Measurements from ENCODE around the gene DDX11.

The DDX11 gene

DNA sequence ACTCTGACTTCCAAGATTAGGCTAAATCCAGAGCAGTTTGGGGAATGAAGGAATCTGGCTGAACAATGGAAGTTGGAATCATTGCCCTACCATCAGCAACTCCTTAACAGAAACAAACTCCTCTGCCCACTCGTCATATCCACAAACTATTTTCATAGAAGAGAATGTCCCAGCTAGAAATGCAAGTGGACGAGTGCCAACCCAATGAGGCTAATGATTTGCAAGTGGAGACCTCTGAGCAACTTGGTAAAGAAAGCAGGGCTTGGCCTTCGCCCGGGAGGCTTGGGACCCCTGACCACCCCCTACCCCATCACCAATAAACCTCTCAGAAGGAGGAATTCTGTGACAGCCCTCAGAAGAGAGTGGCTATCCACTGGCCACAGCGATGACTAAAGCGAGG lies 40.0 kb upstream of the DDX11 start:
- TF ChIP-seq, protein P1, sequence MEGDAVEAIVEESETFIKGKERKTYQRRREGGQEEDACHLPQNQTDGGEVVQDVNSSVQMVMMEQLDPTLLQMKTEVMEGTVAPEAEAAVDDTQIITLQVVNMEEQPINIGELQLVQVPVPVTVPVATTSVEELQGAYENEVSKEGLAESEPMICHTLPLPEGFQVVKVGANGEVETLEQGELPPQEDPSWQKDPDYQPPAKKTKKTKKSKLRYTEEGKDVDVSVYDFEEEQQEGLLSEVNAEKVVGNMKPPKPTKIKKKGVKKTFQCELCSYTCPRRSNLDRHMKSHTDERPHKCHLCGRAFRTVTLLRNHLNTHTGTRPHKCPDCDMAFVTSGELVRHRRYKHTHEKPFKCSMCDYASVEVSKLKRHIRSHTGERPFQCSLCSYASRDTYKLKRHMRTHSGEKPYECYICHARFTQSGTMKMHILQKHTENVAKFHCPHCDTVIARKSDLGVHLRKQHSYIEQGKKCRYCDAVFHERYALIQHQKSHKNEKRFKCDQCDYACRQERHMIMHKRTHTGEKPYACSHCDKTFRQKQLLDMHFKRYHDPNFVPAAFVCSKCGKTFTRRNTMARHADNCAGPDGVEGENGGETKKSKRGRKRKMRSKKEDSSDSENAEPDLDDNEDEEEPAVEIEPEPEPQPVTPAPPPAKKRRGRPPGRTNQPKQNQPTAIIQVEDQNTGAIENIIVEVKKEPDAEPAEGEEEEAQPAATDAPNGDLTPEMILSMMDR (IDR thresholded peaks at IDR 0.05; ENCODE audit: borderline replicate concordance, control extremely low read depth, extremely low read depth, insufficient read depth, missing control alignments) = no peak
- no peak for DNase-seq (ENCODE audit: low spot score)
- in situ Hi-C loops (cut with MboI; ENCODE audit: low sequenced_read_pairs, unreplicated experiment) = no loop called here

DNA sequence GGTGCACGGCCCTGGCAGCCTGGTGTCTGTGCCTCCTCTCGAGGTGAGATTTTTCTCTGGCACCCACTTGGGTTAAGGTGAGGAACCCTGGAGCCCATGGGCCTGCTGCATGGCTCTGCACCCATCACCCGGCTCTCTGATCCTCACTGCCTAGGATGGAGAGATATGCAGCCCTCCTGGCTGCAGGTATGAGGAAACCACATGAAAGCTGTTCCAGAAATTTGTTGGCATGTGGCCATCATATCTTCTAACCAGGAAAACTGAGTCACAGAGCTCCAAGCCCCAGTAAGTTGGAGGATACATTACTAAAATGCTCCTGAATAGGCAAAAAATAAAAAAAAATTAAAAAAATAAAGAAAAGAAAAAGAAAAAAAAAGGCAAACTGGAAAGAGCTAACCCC lies 39.3 kb upstream of the DDX11 start:
- TF ChIP-seq, protein P1 (IDR thresholded peaks at IDR 0.05; ENCODE audit: borderline replicate concordance, control extremely low read depth, extremely low read depth, insufficient read depth, missing control alignments) = no peak
- in situ Hi-C loops (cut with MboI; ENCODE audit: low sequenced_read_pairs, unreplicated experiment) = no loop called here
- no peak for DNase-seq (ENCODE audit: low spot score)

DNA sequence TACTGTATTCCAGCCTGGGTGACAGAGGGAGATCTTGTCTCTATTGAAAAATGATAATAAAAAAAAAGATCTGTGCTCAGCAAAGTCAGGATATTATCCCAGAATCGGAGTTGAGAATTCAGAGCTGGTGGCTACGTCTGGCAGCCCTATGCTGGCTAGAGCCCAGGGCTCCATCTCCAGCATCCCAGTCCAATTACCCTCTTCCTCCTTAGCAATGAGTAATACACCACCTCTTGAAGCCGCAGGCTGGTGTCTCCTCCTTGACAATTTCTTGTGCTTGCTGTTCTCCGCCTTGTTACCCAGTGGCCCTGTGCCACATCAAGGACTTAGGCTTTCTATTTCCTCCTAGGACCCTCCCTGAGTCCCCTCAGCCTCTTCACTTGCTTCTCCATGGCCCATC lies 38.4 kb upstream of the DDX11 start:
- in situ Hi-C loops (cut with MboI; ENCODE audit: low sequenced_read_pairs, unreplicated experiment) = no loop called here
- no peak for DNase-seq (ENCODE audit: low spot score)
- TF ChIP-seq, protein P1 (IDR thresholded peaks at IDR 0.05; ENCODE audit: borderline replicate concordance, control extremely low read depth, extremely low read depth, insufficient read depth, missing control alignments) = no peak

DNA sequence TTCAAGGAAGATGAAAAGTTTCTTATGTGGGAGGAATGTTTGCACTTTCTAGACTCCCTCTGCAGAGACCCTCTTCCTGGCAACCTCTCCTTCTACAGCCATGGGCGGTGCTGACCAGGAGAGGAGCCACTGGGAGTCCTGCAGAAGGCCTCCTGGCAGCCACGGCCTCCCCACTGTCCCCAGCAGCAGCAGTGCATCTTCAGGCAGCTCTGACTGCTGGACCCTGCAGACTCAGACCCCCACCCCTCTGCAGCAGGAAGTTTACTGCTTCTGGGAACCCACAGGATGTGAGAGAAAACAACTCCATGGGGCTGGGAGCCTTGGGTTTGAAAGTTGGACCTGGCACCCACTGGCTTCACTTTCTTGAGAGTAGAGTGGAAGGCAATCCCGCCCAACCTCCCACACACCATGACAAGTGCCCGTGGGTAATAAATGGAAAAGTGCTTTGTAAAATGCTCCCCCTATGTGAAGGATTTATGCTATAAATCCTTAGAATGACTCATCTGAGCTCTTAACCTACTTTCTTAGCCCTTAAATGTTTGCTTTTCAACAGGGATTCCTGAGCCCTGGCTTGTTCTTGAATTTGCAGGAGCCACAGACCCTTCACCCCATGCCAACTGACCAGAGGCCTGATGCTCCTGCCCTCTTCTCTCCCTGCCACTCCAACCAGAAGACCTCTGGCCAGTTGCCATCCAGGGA lies 37.5 kb upstream of the DDX11 start:
- no peak for DNase-seq (ENCODE audit: low spot score)
- in situ Hi-C loops (cut with MboI; ENCODE audit: low sequenced_read_pairs, unreplicated experiment) = no loop called here
- TF ChIP-seq, protein P1 (IDR thresholded peaks at IDR 0.05; ENCODE audit: borderline replicate concordance, control extremely low read depth, extremely low read depth, insufficient read depth, missing control alignments) = no peak

DNA sequence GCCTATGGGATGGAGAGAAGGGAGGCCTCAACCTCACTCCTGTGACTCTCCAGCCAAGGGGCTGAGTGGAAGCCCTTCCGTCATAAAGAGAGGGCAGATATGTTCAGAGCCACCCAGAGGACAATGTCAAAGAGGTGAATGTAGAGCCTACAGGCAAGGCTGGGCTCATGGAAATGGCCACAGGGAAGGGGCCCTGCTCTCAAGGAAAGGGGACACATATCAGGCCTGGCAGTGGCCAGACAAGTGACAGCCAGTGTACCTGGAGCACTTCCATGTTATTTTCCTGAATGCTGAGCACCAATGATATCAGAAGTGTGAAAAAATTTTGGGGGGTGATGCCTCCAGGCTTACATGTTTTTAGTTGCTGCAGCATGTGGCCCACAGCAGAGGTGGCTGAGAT lies 36.6 kb upstream of the DDX11 start:
- no peak for DNase-seq (ENCODE audit: low spot score)
- in situ Hi-C loops (cut with MboI; ENCODE audit: low sequenced_read_pairs, unreplicated experiment) = no loop called here
- TF ChIP-seq, protein P1 (IDR thresholded peaks at IDR 0.05; ENCODE audit: borderline replicate concordance, control extremely low read depth, extremely low read depth, insufficient read depth, missing control alignments) = no peak

DNA sequence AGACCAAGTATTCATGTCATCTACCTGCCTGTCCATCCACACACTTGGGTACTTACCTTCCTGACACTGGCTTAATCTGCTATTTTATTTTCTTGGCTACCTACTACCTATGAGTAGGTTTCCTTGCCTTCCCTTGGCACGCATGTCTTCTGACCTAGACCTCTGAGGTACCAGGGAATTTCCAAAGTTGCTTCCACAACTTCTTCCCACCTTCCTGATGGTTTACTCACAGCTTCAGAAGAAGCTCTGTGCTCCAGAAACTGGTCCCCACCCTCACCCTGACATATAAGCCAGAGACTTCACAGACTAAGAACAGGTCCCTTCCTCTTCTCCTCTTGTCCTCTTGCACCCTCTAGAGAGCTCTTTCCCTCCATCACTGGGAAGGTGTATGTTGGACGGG lies 35.7 kb upstream of the DDX11 start:
- in situ Hi-C loops (cut with MboI; ENCODE audit: low sequenced_read_pairs, unreplicated experiment) = no loop called here
- DNase-seq (ENCODE audit: low spot score) = no peak
- TF ChIP-seq, protein P1 (IDR thresholded peaks at IDR 0.05; ENCODE audit: borderline replicate concordance, control extremely low read depth, extremely low read depth, insufficient read depth, missing control alignments) = no peak

Measured in GM13976 (cell line).